Measurements from ENCODE around the gene PREB. TPM values are rescaled to one million over a fixed set of nuclear protein-coding genes. Genes with fewer than 3 reads are reported as not detected.

Gene PREB
- total RNA-seq, 2 donors from 2014 or later, result 50.5 to 53.5 TPM

DNA sequence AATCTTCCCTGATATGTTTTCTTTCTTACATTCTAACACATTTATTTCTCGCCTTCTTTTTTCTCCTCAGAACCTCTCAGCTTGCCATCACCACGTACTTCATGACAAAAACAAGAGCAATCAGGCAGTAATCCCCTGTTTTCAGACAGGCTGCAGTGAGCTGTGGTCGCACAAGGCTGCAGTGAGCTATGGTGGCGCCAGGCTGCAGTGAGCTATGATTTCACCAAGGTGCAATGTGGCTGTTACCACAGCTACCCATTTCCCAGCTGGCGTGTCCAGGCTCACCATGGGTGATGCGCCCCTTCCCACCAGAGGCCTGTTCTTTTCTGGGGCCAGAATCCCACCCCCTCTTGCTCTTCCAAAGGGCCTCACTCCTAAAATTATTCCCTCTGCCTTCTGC is 40.2 kb upstream of the PREB start:
- H3K27ac ChIP-seq (ENCODE audit: low read depth, low read length), result no peak overlapping the region
- H3K27me3 ChIP-seq (ENCODE audit: control insufficient read depth, insufficient read depth, low read length, poor library complexity, severe bottlenecking), result peaks cover 24% of the 10 kb centered on the region
- 81 to 82% methylated on average over 6 of the region's 6 CpGs for WGBS, 2 experiments (ENCODE audit: insufficient coverage in 1 of 2, insufficient read length in 1 of 2)
- H3K9ac ChIP-seq (ENCODE audit: extremely low read depth, low read length, poor library complexity, severe bottlenecking), result no peak overlapping the region
- Mint-ChIP-seq H3K27ac (no peak overlapping the region), H3K27me3 (ENCODE audit: insufficient read depth) (peaks cover 15% of the 10 kb centered on the region), H3K4me1 (no peaks in the 10 kb centered on the region), H3K36me3 (ENCODE audit: low read depth) (no peaks in the 10 kb centered on the region), H3K9me3 (no peaks in the 10 kb centered on the region), H3K4me3 (no peak overlapping the region)
- no peaks in the 10 kb centered on the region for H3K4me1 ChIP-seq (ENCODE audit: control insufficient read depth, insufficient read depth, low read length)
- TF ChIP-seq, protein P1, sequence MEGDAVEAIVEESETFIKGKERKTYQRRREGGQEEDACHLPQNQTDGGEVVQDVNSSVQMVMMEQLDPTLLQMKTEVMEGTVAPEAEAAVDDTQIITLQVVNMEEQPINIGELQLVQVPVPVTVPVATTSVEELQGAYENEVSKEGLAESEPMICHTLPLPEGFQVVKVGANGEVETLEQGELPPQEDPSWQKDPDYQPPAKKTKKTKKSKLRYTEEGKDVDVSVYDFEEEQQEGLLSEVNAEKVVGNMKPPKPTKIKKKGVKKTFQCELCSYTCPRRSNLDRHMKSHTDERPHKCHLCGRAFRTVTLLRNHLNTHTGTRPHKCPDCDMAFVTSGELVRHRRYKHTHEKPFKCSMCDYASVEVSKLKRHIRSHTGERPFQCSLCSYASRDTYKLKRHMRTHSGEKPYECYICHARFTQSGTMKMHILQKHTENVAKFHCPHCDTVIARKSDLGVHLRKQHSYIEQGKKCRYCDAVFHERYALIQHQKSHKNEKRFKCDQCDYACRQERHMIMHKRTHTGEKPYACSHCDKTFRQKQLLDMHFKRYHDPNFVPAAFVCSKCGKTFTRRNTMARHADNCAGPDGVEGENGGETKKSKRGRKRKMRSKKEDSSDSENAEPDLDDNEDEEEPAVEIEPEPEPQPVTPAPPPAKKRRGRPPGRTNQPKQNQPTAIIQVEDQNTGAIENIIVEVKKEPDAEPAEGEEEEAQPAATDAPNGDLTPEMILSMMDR (conservative IDR thresholded peaks at IDR 0.05), result no peak
- no peak for DNase-seq
- H3K9me3 ChIP-seq (ENCODE audit: control insufficient read depth, low read length), result no peaks in the 10 kb centered on the region
- H3K4me3 ChIP-seq (ENCODE audit: low read length), result no peak overlapping the region
- H3K36me3 ChIP-seq (ENCODE audit: control insufficient read depth, insufficient read depth, low read length), result no peaks in the 10 kb centered on the region

DNA sequence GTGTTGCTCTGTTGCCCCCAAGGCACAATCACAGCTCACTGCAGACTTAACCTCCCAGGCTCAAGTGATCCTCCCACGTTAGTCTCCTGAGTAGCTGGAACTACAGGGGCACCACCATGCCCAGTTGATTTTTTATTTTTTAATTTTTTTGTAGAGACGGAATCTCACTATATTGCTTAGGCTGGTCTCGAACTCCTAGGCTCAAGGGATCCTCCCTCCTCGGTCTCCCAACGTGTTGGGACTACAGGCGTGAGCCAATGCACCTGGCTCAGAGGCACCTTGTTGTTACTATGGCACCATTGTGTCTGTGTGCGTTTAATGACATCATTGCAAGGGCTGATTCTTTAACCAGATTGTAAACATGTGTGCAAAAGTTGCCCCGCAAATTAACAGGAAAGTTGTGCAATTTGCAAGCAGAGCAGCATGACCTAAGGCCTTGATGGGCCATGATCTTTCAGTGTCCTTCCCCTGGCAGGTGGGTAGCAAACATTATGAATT is 37.0 kb upstream of the PREB start:
- Histone ChIP-seq H3K27me3 (ENCODE audit: control insufficient read depth, insufficient read depth, low read length, poor library complexity, severe bottlenecking) (peaks cover 24% of the 10 kb centered on the region), H3K4me3 (ENCODE audit: low read length) (no peak overlapping the region), H3K27ac (ENCODE audit: low read depth, low read length) (no peak overlapping the region), H3K36me3 (ENCODE audit: control insufficient read depth, insufficient read depth, low read length) (no peaks in the 10 kb centered on the region), H3K9me3 (ENCODE audit: control insufficient read depth, low read length) (no peaks in the 10 kb centered on the region), H3K4me1 (ENCODE audit: control insufficient read depth, insufficient read depth, low read length) (no peaks in the 10 kb centered on the region), H3K9ac (ENCODE audit: extremely low read depth, low read length, poor library complexity, severe bottlenecking) (no peak overlapping the region)
- H3K4me3 Mint-ChIP-seq, result no peak overlapping the region
- no peaks in the 10 kb centered on the region for H3K9me3 Mint-ChIP-seq
- H3K36me3 Mint-ChIP-seq (ENCODE audit: low read depth), result no peaks in the 10 kb centered on the region
- peaks cover 12% of the 10 kb centered on the region for H3K27me3 Mint-ChIP-seq (ENCODE audit: insufficient read depth)
- no peak overlapping the region for H3K27ac Mint-ChIP-seq
- no peak for DNase-seq
- TF ChIP-seq, protein P1 (conservative IDR thresholded peaks at IDR 0.05), result no peak
- H3K4me1 Mint-ChIP-seq, result no peaks in the 10 kb centered on the region
- 90 to 94% methylated on average over 7 to 8 of the region's 8 CpGs for WGBS, 2 experiments (ENCODE audit: insufficient coverage in 1 of 2, insufficient read length in 1 of 2)

DNA sequence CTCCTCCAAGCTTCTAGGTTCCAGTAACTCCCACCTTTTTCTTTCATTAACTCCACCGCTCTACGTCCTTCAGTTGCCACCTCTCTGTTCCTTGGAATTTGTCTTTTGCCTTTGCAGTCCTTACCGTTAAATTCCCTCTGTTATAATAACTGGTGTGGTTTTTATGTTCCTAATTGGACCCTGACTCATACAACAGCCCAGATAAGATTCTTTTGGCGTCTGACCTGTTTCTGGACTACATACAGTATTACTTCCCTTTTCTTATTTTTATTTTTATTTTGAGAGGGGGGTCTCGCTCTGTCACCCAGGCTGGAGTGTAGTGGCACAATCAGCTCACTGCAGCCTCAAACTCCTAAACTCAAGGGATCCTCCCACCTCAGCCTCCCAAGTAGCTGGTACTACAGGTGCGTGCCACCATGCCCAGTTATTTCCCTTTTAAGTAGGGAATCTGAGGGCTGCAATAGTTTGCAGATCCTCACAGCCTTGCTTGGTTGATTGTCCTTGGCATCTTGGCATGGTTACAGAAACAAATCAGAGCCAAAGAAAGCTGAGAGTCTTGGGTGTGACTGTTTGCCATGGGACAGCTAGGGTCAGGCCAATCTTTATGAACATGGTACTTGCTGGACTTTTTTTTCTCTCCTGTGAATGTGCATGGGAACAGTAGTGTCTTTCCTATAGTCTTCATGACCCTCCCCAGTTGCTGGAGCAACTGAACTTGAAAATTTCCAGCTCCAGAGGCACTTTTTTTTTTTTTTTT is 36.3 kb upstream of the PREB start:
- TF ChIP-seq, protein P1 (conservative IDR thresholded peaks at IDR 0.05), result no peak
- peaks cover 12% of the 10 kb centered on the region for H3K27me3 Mint-ChIP-seq (ENCODE audit: insufficient read depth)
- H3K36me3 Mint-ChIP-seq (ENCODE audit: low read depth), result no peaks in the 10 kb centered on the region
- DNase-seq, result no peak
- Histone ChIP-seq H3K4me3 (ENCODE audit: low read length) (no peak overlapping the region), H3K27me3 (ENCODE audit: control insufficient read depth, insufficient read depth, low read length, poor library complexity, severe bottlenecking) (peaks cover 24% of the 10 kb centered on the region), H3K27ac (ENCODE audit: low read depth, low read length) (no peak overlapping the region), H3K9me3 (ENCODE audit: control insufficient read depth, low read length) (no peaks in the 10 kb centered on the region), H3K36me3 (ENCODE audit: control insufficient read depth, insufficient read depth, low read length) (no peaks in the 10 kb centered on the region), H3K4me1 (ENCODE audit: control insufficient read depth, insufficient read depth, low read length) (no peaks in the 10 kb centered on the region), H3K9ac (ENCODE audit: extremely low read depth, low read length, poor library complexity, severe bottlenecking) (no peak overlapping the region)
- 83 to 94% methylated on average over 2 to 5 of the region's 6 CpGs for WGBS, 2 experiments (ENCODE audit: insufficient coverage in 1 of 2, insufficient read length in 1 of 2)
- H3K27ac Mint-ChIP-seq, result no peak overlapping the region
- no peak overlapping the region for H3K4me3 Mint-ChIP-seq
- H3K9me3 Mint-ChIP-seq, result no peaks in the 10 kb centered on the region
- no peaks in the 10 kb centered on the region for H3K4me1 Mint-ChIP-seq
